RPMI7951 (cell line): ENCODE data around the gene AGK. TPM values are rescaled to one million over a fixed set of nuclear protein-coding genes. Genes with fewer than 3 reads are reported as not detected.
A peak's percentile ranks its signal among the peaks of the same experiment; 100 is the strongest.
"Not testable (repeated sequence)": the region's sequence is repeated elsewhere in the genome, so short reads cannot be mapped to it uniquely, and the experiment has no call there.

Source experiments
- DNase-seq: peaks from one replicate; pipeline ENCODE4 v3.0.0-alpha.2; 2012; ENCODE audit warnings: low read depth
- total RNA-seq: library from RNA; depleted of rRNA; stranded (reverse); fragments of >200 nt; shearing (Covaris generic); gene quantifications from 2 replicates; pipeline ENCODE4 v1.2.3, GENCODE V29; 2014

AGK gene
- total RNA-seq, 1 experiment from 2014 or later = 34.8 TPM

DNA sequence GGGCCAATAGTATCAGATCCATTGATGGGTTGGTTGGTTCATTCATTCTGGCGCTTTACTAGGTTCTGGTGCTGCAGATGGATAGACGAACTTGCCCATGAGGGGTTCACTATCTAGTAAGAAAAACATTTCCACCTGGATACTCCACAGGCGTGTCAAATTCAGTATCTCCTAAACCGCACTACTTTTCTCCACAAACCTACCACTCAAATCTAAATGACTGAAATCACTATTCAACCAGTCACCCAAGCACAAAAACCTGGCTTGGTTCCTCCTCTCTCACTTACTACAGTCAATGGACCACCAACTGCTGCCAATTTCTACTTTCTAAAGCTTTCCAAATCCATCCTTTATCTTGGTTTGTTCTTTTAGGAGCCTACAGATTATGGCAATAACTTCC is 572 bp downstream of the AGK start:
- DNase-seq = no peak

DNA sequence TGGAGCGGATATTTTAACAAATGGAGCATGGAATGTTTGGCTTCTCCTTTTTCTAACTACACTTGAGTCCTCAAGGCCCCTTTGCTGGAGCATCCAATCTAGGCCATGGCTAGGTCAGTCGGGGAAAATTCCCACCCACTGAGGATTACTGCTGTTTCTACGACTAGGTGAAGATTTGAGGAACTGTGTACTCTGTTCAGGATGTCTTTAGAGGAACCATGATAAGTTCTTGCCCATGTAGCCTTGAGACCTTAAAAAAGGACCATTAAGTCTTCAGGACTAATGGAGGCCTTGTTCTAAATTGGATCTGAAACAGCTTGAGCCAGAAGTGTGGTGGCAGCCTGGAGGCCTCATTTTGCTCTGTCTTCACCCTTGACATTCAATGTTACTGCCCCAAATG is 6.2 kb downstream of the AGK start:
- DNase-seq = no peak

DNA sequence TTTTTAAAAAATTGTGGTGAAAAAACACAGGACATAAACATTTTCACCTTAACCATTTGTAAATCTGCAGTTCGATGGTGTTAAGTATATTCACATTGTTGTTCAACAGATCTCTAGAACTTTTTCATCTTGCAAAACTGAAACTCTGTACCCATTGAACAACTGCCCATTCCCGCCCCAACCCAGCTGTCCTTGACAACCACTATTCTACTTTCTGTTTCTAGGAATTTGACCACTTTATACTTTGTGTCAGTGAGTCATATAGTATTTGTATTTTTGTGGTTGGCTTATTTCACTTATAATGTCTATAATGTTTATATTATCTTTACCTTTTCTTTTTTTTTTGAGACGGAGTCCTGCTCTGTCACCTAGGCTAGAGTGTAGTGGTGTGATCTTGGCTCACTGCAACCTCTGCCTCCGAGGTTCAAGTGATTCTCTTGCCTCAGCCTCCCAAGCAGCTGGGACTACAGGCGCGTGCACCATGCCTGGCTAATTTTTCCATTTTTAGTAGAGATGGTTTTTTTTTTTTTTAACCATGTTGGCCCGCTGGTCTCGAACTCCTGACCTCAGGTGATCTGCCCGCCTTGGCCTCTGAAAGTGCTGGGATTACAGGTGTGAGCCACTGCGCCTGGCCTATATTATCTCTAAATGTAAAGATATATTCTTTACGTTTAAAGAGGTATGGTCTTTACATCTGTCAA is 6.8 kb downstream of the AGK start:
- DNase-seq = peak; percentile 72

DNA sequence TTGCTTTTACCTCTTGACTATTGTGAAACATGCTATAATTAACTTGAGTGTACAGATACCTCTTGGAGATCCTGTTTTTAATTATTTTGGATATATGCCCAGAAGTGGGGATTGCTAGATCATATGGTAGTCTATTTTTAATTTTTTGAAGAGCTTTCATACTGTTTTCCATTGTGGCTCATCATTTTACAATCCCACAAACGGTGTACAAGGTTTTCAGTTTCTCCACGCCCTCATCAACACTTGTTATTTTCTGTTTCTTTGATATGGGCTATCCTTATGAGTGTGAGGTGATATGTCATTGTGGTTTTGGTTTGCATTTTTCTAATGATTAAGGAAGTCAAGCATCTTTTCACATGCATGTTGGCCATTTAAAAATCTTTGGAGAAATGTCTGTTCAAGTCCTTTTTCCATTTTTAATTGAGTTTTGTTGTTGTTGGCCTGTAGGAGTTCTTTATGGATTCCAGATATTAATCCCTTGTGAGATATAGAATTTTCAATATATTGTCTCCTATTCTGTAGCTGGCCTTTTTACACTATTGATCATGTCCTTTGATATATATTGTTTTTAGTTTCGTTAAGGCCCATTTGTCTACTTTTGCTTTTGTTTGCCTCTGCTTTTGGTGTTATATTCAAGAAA is 7.5 kb downstream of the AGK start:
- DNase-seq = peak; percentile 71

DNA sequence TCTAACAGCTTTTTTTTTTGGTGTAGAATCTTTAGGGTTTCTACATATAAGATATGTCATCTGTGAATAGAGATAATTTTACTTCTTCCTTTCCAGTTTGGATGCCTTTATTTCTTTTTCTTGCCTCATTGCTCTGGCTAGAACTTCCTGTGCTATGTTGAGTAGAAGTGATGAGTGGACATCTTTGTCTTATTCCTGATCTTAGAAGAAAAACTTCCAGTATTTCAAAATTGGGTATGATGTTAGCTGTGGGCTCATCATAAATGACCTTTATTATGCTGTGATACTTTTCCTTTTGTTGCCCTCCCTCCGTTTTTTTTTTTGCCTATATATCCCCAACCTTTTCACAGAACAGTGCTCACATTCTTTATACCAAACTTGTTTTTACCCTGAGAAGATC is 8.8 kb downstream of the AGK start:
- DNase-seq = no peak

DNA sequence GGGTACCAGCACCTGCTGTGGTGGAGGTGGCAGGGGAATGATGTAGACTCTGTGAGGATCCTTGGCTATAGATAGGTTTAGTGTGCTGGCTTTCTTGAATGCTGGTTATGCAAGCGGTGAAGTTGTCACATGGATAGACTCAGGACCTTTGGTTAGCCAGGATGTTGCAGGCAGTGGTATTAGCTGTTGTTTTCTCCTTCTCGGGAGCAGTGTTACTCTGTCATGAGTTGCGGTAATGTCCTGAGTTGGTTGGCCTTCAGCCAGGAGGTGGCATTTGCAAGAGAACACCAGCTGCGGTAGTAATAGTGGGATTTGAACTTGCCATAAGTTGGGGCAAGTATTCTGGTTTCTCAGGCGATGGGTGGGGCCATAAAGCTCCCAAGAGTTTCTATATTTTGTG is 10.8 kb downstream of the AGK start:
- DNase-seq = no peak

DNA sequence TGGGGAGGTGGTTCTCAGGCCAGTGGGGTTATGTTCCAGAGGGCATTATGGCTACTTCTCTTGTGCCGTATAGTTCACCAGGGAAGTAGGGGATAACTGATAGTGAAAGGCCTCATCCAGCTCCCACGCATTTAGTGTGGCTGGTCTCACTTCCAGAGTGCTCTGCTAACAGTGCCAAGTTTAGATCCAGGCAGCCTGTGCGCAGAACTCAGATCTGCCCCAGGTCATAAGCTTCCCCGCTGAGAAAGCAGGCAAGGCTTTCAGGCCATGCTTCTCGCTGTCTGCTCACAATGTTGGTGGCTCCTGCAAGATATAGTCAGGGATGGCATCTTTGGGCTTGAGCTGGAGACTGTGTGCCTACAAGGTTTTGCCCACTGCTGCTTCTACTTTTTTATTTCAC is 11.3 kb downstream of the AGK start:
- DNase-seq = no peak

DNA sequence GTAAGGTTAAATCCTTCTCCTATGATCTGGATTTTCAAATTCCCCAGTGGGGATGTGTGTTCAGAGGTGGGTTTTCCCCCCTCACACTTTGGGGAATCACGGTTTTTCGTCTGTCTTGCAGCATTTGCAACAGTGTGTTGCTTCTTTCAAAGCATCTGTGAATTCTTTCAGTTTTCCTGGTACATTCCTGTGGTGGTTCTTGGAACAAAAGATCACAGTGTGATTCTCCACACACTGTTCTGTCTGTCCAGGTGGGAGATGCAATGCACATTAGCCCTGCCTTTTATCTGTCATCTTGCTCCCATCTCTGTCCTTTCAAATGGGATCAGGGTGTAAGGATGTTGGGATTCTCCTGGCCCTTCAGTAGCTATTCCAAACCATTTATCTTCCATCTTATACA is 11.8 kb downstream of the AGK start:
- no peak for DNase-seq

DNA sequence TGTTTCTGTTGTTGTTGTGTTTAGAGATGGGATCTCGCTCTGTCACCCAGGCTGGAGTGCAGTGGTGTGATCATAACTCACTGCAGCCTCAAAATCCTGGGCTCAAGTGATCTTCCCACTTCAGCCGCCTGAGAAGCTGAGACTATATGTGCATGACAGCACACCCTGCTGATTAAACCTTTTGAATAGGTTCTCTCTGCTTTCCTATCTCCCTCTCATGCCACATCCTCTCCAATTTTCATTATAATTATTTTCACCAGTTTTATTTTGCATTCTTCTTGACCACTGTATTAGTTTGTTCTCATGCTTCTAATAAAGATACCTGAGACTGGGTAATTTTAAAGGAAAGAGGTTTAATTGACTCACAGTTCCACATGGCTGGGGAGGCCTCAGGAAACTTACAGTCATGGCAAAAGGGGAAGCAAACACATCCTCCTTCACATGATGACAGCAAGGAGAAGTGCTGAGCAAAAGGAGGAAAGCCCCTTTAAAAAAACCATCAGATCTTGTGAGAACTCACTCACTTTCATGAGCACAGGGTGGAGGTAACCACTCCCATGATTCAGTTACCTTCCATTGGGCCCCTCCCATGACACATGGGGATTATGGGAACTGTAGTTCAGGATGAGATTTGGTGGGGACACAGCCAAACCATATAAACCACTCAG is 12.9 kb downstream of the AGK start:
- no peak for DNase-seq

DNA sequence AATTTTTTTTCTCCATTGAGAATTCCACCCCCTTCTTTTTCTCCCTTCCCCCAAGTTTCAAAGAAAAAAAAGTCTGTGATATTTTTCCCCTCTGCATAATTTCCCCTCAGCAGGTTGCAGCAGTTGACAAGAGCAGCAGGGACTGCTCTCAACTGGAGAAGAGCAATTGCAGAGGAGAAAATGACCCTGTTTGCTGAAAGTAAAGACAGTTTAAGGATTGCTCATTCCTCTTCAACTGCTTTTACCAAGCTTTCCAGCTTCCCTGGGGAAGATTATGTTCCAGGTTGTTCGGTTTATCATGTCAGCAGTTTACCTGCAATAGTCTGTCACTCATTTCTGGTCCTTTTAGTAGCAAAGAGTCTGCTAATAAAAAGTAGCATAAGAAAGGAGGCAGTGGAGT is 16.2 kb downstream of the AGK start:
- no peak for DNase-seq

DNA sequence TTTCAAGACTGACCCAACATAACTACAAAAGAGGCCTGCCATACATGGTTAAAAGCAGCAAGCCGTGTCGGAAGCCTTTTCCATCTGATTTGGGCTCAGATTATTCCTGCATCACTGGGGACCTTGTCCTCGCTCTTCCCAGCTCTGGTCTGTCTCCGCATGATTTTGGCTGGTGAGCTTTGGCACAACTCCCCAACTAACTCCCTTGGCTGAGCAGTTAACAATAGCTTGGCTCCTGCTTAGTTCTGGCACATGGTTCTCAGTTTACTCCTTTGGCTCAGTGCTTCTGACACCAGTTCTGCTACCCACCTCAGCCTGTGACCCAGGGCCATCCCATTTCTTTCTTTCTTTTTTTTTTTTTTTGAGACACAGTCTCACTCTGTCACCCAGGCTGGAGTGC is 17.0 kb downstream of the AGK start:
- DNase-seq = no peak

DNA sequence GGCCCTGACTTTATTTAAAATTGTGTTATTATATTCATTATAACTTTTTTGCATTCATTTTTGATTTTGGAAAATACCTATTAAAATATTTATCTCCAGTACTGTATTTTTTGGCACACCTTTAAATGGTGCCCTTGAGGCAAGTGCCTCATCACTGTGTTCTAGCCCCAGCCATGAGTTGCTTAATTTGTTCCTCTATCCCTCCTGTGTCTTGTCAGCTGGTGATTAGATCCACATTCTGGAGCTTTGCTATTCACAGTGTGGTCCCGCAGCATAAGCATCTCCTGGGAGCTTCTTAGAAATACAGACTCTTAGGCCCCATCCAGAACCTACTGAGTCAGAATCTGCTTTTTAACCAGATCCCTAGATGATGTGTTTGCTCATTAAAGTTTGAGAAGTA is 19.8 kb downstream of the AGK start:
- DNase-seq = no peak

DNA sequence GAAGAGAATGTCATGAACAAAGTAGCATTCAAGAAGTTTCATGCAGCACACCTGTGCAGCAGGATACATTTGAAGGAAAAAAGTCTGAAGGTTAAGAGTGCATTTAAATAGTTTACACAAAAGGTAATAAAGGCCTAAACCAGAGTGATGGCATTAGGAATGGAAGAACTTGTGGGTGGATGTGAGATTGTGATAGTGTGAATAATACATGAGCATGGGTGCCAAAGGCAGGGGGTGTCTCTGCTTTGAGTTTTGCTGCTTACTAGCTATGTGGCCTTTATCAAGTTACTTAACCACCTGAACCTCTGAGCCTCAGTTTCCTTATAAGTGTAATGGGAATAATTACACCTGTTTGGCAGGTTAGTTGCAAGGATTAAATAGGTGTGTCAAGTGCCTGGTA is 21.0 kb downstream of the AGK start:
- DNase-seq = no peak

DNA sequence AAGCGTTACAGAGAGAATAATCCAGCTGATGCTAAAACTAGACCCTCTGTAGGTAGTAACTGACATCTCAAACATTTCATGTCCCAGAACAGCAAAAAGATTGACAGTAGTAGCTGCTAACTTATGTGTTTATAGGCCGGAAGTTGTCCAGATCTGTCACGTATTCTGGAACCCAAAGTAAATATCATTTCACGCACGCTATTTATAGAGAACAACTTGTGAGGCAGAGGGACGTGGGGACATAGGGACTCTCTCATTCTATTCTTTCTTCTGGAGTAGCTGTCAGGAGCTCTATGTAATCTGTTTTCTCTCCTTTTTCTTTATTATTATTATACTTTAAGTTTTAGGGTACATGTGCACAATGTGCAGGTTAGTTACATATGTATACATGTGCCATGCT is 22.3 kb downstream of the AGK start:
- DNase-seq = no peak

DNA sequence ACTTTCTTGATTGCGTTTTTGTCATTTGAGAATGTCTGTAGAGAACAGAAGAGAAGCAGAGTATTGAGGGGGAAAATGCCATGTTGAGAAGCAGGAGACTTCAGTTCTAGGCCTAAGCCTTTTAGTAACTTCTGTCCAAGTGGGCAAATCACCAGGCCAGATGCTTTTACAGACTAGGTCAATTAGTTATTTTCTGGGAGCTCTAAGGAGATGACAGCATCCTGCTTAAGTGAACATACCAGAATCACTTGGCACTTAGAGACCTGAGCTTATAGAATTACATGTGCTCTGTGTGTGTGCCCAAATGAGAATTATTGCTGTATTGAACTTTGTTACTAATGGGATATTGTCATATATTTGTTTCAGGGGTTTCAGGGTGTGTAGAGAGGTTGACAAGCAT is 24.0 kb downstream of the AGK start:
- no peak for DNase-seq

DNA sequence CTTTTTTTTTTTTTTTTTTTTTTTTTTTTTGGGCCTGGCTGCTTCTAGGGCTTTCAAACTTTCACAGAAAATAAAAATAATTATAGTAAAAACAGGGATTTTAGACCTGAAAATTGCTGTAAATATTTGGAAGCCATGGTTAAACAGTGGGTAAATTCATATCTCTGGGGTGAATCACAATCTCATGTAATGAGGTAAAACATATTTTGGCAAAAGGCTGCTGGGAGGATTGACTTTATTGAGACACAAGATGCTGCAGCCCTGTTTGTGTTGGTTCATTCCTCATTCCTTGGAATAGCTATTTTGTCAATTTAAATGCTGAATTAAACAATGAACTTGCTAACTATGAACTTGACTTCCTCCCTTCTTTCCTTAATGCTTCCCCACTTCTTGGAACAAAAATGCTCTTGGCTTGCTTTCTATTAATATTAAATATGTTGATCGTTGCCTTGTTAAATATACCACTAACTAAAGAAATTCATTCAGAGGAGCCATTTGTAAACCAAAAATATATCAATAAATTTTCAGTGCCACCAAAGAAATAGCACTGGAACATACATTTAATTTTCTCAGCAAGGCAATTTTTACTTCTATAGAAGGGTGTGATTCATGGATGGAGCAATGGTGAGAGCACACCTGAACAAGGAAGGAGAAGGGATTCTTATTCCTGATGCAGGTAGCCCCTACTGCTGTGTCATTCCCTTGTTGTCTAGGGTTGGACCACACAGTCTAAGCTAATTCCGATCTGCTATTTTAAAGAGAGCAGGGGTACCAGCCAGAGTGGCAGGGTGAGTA is 24.6 kb downstream of the AGK start:
- DNase-seq = no peak

DNA sequence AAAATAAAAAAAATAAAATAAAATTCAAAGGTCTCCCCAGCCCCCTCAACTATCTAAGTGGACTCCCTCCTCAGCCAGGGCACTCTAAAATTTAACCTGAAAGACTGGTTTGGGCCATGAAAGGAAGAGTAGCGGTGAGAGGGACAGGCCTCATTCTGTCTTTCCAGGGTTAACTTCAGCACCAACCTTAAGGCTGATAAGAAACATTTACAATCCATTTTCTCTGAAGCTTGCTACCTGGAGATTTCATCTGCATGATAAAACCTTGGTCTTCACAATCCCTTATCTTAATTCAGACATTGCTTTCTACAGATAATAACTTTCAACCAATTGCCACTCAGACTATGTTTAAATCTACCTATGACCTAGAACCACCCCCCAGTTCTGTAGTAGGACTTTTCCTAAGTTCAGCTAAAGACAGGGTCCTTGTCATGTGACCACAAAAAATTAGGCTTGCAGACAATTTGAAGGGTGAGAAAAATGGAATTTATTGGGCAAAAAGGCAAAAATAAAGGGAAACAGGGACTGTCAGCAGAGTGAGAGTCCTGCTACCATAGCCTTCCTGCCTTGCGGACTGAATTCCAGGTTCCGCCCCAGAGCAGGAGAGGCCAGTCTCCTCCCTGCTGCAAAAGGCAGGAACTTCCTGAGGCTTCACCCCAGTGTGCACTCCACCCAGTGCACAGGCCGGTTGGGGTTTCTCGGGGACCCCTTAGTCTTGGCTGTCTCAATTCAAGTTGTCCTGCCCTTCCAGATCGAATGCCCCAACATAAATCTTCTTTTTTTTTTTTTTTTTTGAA is 26.0 kb downstream of the AGK start:
- no peak for DNase-seq

DNA sequence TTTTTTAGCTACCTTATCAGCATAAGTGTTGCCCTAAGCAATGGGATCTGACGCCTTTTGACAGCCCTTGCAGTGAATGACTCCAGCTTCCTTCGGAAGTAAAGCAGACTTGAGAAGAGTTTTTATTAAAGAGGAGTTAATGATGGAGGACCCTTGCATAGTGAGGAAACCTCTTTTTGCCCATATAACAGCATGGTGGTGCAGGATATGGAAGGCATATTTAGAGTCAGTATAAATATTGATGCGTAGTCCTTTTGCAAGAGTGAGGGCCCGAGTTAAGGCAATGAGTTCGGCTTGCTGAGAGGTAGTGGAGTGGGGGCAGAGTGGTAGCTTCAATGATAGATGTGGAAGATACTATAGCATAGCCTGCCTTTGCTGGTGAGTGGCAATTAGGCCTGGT is 28.7 kb downstream of the AGK start:
- DNase-seq = not testable (repeated sequence)

DNA sequence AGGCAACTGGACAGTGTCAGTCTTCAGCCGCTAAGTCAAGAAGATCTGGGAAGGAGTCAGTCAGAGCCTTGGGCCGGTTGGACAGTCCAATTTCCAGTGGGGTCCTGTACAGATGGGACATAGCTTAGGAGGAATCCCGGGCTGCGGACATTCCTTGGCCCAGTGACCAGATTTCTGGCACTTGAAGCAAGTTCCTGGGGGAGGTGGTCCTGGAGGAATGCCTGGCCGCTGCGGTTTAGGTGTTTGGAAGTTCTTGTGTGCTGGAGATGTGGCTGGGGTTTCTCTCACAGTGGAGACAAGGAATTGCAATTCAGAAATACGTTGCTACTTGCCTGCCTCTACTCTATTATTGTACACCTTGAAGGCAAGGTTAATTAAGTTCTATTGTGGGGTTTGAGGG is 30.9 kb downstream of the AGK start:
- not testable (repeated sequence) for DNase-seq

DNA sequence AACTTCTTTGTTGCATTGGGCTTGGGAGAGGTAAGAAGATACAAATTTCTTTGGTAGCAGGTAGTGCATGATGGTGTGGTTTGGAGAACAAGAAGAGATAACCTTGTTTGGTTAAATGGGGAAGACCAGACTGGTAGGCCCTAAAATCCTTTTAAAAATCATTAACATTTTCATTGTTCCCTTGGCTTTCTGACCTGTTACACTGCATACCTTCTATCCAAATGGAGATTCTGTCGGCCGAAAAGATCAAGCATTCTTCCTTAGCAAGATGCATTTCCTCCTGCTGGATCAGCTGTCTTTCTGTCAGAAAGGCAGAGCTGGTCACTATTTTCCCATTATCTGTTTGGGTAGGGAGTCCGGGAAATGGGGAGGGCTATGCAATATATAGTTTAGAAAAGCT is 33.7 kb downstream of the AGK start:
- DNase-seq = no peak

DNA sequence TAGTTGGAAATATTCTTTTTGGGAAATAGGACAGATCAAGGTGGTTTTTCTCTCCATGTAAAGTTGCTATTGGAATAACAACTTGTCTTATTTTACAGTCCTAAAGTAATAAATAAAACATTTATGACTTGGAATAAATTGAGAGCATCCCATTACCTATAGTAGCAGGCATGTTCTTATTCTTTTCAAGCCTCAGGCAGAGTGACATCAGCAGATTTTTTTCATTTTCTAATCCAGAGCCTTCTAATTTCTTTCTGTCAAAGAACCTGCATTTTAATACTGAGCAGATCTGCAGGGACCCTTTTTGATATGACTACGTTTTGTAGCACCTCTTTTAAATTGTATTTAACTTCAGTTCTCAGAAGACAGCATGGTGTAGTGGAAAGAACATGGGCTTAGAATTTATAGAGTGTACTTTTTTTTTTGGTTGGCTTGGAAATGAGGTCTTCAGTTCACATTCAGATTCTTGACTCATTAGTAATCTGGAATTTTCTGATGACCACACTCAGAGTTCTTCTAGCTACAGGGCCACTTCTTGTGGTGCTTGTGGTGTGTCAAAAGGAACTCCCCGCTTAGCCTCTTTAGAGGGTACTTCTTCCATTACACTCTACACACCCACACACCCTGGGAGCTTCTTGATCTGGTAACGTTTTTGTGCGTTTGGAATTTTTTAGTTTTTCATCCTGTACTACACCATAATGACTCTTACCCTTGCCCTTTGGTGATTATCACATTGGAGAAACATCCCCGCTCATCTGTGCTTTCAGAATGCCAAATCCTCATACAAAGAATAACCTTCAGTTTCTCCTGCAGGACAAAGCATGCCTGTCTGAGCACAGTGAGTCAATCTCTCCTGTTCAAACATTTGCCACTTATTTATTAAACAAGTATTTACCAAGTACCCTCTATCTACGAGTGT is 34.6 kb downstream of the AGK start:
- DNase-seq = peak; percentile 96
